GM21526 (cell line): ENCODE data around the gene ZBTB46.
"Not testable (repeated sequence)": the region's sequence is repeated elsewhere in the genome, so short reads cannot be mapped to it uniquely, and the experiment has no call there.

Experiments used
- ATAC-seq: cut with Tn5 transposase; IDR thresholded peaks from one replicate; pipeline ENCODE4 v1.9.1; 2021; ENCODE audit warnings: moderate library complexity; ENCODE audit not compliant: unreplicated experiment, low FRiP score

The ZBTB46 gene

DNA sequence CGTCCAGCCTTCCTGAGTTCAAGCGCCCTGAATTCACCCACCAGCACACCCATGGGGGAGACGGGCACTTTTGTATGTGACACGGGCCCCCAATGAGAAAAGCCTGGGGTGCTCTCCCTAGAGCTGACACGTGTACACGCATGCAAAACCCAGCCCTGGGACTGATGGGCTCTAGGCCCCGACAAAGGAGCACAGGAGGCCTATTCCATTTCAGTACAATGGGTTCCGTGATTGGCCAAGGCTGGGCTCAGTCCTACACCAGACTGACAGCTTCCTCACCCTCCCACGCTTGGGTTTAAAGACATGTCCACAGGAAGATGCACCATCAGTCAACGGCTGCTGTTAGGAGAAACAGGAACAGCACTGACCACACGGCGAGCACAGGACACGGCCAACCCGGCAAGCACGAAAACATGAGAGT lies 8.8 kb downstream of the ZBTB46 start:
- no peak for ATAC-seq

DNA sequence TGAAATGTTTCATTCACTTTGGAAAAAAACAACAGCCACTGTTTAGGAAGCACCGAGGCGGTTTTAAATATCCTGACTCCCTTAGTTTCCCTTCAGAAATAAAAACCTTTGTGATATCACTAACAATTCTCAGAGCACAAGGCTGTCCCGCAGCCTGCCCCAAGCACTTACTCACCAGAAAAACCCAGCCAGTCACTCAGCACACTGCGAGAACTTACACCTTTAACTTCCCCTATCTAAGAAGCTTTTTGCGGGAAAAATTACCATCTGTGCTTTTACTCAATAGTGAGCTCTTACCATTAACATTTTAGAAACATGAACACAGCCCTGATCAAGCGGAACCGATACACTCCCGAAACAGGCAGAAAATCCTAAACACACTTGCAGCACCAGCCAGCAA lies 9.3 kb downstream of the ZBTB46 start:
- no peak for ATAC-seq

DNA sequence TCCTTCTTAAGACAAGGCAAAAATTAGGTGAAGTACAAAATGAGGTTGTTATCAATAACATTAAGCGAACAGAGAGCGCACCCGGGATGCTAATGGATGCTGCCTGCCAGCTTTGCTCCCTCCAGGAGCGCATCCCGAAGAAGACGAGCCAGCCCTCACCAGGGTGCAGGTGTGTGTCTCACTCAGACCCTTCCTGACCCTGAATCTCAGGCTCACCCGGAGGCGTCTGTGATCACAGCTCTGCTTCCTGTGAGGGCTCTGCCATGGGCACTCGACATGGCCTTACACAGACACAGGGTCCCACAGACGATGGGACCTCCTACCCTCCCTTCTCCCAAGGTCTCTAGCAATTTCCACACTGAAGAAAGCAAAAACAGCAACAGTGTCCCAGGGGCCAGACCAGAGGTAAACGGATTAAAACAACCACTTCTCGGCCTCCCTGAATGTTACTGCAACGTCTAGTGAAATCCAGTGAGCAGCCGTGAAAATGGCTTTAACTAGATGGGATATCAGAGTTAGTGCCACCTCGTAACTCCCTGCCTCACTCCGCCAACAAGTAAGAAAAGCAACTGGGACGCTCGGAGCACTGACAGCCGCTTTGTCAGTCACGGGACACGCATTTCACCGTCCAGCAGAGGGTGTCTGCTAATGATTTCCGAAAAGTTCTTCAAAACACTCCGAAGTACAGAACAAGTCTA lies 11.7 kb downstream of the ZBTB46 start:
- ATAC-seq: no peak

DNA sequence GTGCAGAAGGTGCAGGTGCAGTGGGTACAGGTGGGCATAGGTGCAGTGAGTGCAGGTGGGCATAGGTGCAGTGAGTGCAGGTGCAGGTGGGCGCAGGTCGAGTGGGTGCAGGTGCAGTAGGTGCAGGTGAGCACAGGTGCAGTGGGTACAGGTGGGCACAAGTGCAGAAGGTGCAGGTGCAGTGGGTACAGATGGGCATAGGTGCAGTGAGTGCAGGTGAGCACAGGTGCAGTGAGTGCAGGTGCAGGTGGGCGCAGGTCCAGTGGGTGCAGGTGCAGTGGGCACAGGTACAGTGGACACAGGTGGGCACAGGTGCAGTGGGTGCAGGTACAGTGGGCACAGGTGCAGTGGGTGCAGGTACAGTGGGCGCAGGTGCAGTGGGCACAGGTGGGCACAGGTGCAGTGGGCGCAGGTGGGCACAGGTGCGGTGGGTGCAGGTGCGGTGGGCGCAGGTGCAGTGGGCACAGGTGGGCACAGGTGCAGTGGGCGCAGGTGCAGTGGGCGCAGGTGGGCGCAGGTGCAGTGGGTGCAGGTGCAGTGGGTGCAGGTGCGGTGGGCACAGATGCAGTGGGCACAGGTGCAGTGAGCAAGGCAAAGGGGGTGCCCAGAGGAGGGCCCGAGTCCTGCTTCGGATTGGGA lies 15.3 kb downstream of the ZBTB46 start:
- no peak for ATAC-seq

DNA sequence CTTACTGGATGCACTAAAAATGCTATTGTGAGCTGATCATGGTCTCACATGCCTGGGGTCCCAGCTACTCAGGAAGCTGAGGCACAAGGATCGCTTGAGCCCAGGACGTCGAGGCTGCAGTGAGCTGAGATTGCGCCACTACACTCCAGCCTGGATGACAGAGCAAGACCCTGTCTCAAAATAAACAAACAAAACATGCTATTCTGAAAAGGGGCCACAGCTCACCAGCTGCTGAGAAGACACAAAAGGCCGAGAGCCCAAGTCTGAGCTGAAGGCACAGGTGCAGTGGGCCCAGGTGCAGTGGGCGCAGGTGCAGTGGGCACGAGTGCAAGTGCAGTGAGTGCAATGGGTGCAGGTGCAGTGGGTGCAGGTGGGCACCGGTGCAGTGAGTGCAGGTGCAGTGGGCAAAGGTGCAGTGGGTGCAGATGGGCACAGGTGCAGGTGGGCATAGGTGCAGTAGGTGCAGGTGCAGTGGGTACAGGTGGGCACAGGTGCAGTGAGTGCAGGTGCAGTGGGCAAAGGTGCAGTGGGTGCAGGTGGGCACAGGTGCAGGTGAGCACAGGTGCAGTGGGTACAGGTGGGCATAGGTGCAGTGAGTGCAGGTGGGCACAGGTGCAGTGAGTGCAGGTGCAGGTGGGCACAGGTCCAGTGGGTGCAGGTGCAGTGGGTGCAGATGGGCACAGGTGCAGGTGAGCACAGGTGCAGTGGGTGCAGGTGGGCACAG lies 16.0 kb downstream of the ZBTB46 start:
- no peak for ATAC-seq

DNA sequence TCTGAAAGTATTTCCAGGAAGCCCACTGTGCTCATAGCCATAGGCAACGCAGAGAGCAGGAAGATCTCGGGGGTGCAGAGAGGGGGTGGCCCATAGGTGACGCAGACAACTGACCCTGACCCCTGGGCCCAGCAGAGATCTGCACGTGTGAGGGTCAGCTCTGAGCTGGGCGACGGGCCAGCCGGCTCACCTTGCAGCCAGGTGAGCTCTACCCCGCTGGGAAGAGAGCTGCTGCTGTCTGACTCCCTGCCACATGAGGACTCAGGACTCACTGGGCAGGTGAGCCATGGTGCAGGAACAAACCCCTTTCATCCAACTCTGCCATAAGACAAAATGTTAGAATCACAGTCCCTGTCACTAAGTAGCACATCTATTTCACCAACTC lies 19.6 kb downstream of the ZBTB46 start:
- ATAC-seq: no peak

DNA sequence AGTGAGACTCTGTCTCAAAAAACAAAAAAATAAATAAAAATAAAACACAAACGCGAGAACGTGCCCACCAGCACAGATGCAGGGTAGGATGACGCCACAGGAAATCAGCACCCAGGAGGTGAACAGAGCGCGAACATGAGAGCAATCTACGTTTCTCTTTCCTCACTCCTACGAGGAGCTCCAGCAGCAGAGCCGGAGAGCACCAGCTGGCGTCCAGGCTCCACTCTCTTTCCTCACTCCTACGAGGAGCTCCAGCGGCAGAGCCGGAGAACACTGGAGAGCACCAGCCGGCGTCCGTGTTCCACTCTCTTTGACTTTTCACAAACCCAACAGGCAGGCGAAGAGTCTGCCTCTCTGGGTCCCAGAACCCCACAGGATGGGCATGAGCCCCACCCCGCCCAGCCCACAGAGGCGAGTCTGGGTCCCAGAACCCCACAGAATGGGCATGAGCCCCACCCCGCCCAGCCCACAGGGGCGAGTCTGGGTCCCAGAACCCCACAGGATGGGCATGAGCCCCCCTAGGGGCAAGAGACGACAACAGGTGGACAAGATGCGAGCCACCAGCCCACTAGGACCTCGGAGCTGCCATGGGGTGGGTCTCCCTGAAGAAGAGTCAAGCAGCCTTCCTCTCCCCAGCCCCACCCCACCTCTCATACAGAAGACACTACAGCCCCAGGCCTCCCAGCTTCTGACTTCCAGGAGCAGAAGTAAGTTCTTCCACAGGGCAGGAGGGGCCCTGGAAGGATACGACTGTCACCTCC lies 20.2 kb downstream of the ZBTB46 start:
- ATAC-seq: no peak

DNA sequence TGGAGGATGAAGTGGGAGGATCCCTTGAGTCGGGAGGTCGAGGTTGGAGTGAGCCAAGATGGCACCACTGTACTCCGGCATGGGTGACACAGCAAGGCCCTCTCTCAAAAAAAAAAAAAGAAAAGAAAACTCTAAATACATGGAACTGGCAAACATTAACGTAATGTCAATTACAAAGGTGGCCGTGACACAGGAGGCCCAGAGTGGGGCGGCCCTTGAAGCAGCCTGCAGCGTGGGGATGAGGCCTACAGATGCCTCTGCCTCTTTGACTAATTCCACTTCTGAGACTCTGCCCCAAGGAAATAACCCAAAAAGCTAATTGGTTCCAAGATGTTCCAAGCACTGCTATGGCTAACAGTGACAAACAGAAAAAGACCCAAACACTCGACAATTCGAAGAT lies 21.2 kb downstream of the ZBTB46 start:
- no peak for ATAC-seq

DNA sequence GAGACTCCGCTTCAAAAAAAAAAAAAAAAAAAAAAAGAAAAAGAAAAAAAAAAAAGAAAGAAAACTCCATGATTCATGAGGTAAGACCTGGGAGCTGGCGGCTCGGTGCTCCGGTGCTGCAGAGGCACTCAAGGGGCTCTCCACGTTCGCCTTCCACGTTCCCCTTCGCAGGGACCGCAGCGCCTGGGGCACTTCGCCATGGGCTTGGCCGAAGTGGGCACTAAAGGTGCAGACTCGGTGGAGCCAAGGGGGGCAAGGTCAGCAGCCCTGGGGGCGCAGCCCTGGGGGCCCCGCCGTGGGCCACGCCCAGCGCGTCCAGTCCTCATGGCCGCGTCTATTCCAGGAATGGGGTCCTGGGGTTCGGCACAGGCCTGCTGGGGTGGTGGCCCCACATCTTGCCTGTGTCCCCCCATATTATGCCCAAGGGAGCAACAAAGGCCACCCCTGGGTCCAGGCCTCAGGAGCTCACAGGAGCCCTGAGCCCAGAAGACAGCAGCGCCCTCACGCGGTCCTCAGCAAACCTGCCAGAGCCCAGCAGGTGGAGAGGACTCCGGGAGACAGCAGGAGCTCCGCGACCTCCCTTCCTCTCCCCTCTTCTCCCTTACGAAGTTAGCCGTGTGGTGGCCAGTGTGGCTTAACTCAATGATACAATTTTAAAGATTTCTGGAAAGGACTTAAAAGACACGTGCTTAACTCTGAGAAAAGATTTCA lies 21.9 kb downstream of the ZBTB46 start:
- no peak for ATAC-seq

DNA sequence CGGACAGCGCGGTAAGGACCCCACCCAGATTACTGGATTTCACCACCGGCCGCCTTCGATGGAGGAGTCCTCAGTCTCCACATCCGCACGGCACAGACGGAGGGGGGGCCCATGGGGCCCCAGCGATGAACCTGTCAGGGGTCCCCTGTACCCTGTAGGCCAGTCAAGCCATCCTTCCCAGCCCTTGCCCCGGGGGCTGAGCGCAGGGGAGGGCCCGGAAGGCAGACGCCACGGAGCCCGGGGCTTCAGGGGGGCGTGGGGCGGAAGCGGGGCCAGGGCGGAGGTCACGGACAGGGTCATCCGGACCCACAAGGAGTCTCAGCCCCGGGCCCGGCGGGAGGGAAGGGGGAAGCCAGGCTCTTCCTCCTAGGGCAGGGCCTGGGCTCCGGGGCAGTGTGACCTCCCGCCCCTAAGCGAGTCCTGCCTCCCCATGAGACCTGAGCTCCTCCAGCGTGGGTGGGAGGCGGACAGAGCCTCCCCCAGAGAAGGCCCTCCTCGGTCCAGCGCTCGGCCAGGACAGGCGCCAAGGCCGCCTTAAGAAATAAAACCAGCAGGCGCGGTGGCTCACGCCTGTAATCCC lies 22.8 kb downstream of the ZBTB46 start:
- ATAC-seq: no peak

DNA sequence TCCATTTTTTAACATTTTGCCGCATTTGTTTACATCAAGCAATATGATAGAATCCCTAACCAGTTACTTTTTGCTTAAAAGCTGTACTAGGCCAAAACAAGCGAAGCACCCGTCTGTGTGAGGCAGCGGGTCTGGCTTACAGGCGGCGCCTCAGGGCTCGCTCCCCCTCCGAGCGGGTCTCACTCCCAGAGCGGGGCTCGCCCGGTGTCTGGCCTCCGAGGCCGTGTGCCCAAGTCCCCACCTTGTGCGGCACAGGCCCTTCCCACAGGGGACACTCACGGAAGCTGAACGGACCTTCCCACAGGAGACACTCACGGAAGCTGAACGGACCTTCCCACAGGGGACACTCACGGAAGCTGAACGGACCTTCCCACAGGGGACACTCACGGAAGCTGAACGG lies 23.4 kb downstream of the ZBTB46 start:
- ATAC-seq: no peak

DNA sequence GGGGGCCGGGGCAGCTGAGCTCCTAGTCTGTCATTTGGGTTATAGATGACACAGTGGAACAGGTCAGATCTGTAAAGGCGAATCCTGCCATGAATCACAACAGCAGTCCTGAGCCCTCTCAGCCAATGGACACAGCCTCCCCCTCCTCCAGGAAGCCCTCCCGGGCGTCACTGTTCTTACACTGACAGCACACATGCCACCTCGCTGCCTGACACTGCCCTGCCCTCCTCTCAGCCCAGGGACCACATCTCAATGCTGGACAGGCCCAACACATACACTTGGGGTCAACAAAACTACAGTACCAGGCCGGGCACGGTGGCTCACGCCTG lies 26.8 kb downstream of the ZBTB46 start:
- no peak for ATAC-seq

DNA sequence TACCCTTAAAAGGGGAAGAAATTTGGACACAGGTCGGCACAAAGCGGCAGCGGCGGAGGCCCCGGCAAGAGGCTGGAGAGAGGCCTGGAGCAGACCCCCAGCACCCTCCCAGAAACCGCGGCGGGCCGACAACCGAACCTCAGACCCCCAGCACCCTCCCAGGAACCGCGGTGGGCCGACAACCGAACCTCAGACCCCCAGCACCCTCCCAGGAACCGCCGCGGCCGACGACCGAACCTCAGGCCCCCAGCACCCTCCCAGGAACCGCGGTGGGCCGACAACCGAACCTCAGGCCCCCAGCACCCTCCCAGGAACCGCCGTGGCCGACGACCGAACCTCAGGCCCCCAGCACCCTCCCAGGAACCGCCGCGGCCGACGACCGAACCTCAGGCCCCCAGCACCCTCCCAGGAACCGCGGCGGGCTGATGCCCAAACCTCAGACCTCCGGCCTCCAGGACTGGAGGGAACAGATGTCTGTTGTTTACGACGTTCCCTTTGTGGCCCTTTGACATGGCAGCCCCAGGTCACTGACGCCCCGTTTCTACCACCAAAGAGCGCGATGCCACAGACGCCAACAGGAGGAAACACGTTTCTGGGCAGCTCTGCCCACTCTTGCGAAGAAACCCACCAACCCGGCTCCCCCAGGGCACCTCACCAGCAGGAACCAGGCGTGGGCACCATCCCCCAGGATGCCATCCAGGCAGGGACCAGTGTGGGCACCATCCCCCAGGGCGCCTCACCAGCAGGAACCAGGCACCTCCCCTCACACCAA lies 28.4 kb downstream of the ZBTB46 start:
- ATAC-seq: no peak

DNA sequence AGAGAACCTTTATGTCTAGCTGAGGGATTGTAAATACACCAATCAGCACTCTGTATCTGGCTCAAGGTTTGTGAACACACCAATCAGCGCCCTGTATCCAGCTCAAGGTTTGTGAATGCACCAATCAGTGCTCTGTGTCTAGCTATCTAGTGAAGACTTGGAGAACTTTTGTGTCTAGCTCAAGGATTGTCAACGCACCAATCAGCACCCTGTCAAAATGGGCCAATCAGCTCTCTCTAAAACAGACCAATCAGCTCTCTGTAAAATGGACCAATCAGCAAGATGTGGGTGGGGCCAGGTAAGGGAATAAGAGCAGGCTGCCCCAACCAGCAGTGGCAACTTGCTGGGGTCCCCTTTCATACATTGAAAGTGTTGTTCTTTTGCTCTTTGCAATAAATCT lies 29.9 kb downstream of the ZBTB46 start:
- ATAC-seq: not testable (repeated sequence)

DNA sequence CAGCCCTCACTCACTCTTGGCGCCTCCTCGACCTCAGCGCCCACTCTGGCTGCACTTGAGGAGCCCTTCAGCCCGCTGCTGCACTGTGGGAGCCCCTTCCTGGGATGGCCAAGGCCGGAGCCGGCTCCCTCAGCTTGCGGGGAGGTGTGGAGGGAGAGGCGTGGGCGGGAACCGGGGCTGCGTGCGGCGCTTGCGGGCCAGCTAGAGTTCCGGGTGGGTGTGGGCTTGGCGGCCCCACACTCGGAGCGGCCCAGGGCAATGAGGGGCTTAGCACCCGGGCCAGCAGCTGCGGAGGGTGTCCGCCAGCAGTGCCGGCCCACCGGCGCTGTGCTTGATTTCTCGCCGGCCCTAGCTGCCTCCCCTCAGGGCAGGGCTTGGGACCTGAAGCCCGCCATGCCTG lies 30.7 kb downstream of the ZBTB46 start:
- not testable (repeated sequence) for ATAC-seq

DNA sequence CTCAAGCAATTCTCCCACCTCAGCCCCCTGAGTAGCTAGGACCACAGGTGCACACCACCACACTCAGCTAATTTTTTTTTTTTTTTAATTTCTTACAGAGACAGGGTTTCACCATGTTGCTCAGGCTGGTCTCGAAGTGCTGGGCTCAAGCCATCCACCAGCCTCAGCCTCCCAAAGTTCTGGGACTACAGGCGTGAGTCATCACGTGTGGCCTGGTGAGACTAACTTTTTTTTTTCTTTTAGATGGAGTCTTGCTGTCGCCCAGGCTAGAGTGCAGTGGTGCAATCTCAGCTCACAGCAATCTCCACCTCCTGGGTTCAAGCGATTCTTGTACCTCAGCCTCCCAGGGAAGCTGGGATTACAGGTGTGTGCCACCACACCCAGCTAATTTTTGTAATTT lies 31.9 kb downstream of the ZBTB46 start:
- not testable (repeated sequence) for ATAC-seq

DNA sequence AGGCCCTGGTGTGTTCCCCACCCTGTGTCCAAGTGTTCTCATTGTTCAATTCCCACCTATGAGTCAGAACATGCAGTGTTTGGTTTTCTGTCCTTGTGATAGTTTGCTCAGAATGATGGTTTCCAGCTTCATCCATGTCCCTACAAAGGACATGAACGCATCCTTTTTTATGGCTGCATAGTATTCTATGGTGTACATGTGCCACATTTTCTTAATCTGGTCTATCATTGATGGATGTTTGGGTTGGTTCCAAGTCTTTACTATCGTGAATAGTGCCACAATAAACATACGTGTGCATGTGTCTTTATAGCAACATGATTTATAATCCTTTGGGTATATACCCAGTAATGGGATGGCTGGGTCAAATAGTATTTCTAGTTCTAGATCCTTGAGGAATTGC lies 33.9 kb downstream of the ZBTB46 start:
- not testable (repeated sequence) for ATAC-seq

DNA sequence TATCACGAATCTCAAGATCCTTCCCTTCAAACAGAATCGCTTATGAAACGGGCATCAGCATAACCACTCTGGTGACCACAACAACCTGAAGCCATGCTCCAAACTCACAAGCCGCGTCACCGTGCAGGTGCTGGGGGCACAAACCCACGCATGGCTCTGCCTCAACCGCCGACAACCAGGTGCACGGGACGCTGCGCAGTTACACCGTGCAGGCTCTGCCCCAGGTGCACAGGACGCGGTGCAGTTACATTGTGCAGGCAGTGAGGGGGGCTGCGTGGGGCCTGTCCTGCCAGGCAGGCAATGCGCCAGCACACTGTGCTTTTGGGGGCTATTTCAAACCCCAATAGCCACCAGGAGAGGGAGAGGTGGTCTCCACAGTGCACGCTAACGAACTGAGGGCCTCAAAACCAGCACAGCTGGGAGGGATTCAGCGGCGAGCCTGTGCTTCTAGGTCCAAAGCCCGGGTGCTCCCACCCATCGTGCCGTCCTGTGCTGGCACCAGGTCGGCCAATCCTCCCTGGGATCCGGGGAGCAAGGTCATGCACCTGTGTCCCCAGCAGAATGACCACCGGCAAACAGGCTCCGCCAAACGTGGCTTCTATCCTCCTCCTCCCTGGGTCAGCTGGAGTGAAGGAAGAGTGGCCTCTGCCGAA lies 35.8 kb downstream of the ZBTB46 start:
- no peak for ATAC-seq

DNA sequence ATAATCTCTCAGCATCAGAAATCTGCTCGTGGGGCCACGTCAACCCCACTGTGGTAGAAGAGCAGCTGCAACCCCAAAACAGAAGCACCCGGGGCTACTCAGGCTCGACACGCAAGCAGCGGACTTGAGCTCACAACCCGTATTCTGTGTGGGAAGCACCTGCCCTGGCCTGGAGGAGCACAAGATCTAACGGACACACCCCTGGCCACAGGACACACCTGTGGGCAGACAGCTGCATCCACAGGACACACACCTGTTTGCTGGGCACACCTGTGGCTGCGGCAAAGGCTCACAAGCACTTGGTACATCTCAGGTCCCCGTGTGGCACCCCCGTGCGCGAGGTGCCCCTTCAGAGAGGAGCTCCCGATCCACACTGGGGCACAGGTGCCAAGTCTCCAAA lies 36.5 kb downstream of the ZBTB46 start:
- ATAC-seq: no peak
